GM19025 (cell line): Measurements from ENCODE around the gene CORO1C.
"Not testable (repeated sequence)": the region's sequence is repeated elsewhere in the genome, so short reads cannot be mapped to it uniquely, and the experiment has no call there.

Experiments used
- ATAC-seq: cut with Tn5 transposase; IDR thresholded peaks from one replicate; pipeline ENCODE4 v1.9.1; 2021; ENCODE audit warnings: mild to moderate bottlenecking, low read depth, moderate library complexity; ENCODE audit not compliant: unreplicated experiment

Gene CORO1C

GRCh38 chr12:108638141-108638827 lies 93.0 kb downstream of the CORO1C start:
- ATAC-seq: no peak

- ATAC-seq: no peak
Observed at GRCh38 chr12:108637222-108637971, 93.9 kb downstream of the CORO1C start.

- peak; percentile 2 for ATAC-seq
Observed at GRCh38 chr12:108635997-108636808, 95.1 kb downstream of the CORO1C start.

- peak; percentile 52 for ATAC-seq
Observed at GRCh38 chr12:108635201-108635996, 95.9 kb downstream of the CORO1C start.

- no peak for ATAC-seq
Observed at GRCh38 chr12:108634341-108634751, 97.0 kb downstream of the CORO1C start.

- peak; percentile 50 for ATAC-seq
Observed at GRCh38 chr12:108633534-108634248, 97.6 kb downstream of the CORO1C start, which contains the start of gene SELPLG. SELPLG (minus strand) TSS chr12:108633894; CDS start chr12:108624307, 9,587 bp downstream.

GRCh38 chr12:108633081-108633533 lies 98.2 kb downstream of the CORO1C start:
- ATAC-seq: no peak

GRCh38 chr12:108631261-108631660 lies 100.1 kb downstream of the CORO1C start:
- ATAC-seq: not testable (repeated sequence)

- ATAC-seq: no peak
Observed at GRCh38 chr12:108630481-108631207, 100.7 kb downstream of the CORO1C start.

- no peak for ATAC-seq
Observed at GRCh38 chr12:108629824-108630476, 101.4 kb downstream of the CORO1C start.

GRCh38 chr12:108629151-108629550 lies 102.2 kb downstream of the CORO1C start:
- ATAC-seq: no peak

- ATAC-seq: no peak
Observed at GRCh38 chr12:108627134-108627920, 104.0 kb downstream of the CORO1C start.

- no peak for ATAC-seq
Observed at GRCh38 chr12:108625228-108625627, 106.1 kb downstream of the CORO1C start.

GRCh38 chr12:108623577-108623976 lies 107.7 kb downstream of the CORO1C start:
- ATAC-seq: no peak

- ATAC-seq: no peak
Observed at GRCh38 chr12:108622921-108623514, 108.3 kb downstream of the CORO1C start.

GRCh38 chr12:108622421-108622820 lies 108.9 kb downstream of the CORO1C start:
- no peak for ATAC-seq

- ATAC-seq: no peak
Observed at GRCh38 chr12:108621161-108621560, 110.2 kb downstream of the CORO1C start.
